Erythroblast (primary cell): ENCODE data around the gene TPR.
"Not testable (repeated sequence)": the region's sequence is repeated elsewhere in the genome, so short reads cannot be mapped to it uniquely, and the experiment has no call there.

Experiments used
- DNase-seq, 2 experiments: peaks; one replicate each; lab custom pipeline; 2025; lab: John Stamatoyannopoulos, UW
- GATA1 ChIP-seq: IDR thresholded peaks from 2 replicates; pipeline ENCODE4 v1.6.1; 2011; ENCODE audit warnings: low read depth, mild to moderate bottlenecking, control low read depth, low read length, moderate library complexity
- POLR2A ChIP-seq: IDR thresholded peaks from 2 replicates; pipeline ENCODE4 v1.6.1; 2011; ENCODE audit warnings: mild to moderate bottlenecking, low read length

The TPR gene

GRCh38 chr1:186386725-186387383, 11.8 kb upstream of the TPR start:
- no peak for DNase-seq
- TF ChIP-seq GATA1 (no peak), POLR2A (no peak)

DNA sequence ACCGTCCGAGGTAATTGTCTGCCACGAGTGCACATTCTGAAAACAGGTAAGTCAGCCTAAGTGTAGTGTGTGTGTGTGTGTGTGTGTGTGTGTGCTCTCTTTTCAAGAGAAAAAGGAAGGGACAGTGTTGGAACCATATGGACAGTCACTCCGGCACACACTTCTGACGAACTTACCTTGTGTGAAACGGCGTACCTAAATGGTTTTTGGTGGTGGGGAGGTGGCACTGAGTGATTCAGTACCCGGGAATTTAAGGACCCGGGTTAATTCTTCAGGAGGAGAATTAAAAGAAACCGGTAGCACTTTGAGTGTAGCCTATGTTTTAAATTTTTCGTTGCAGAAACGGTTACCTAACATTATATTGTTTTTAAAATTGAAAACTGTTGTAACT, 871 bp upstream of the TPR start:
- no peak for DNase-seq
- TF ChIP-seq POLR2A (no peak), GATA1 (no peak)

- DNase-seq = peak; percentile 72 to 79
- TF ChIP-seq GATA1 = no peak
- no peak for TF ChIP-seq POLR2A
Measured at GRCh38 chr1:186374303-186375151, 526 bp downstream of the TPR start.

DNA sequence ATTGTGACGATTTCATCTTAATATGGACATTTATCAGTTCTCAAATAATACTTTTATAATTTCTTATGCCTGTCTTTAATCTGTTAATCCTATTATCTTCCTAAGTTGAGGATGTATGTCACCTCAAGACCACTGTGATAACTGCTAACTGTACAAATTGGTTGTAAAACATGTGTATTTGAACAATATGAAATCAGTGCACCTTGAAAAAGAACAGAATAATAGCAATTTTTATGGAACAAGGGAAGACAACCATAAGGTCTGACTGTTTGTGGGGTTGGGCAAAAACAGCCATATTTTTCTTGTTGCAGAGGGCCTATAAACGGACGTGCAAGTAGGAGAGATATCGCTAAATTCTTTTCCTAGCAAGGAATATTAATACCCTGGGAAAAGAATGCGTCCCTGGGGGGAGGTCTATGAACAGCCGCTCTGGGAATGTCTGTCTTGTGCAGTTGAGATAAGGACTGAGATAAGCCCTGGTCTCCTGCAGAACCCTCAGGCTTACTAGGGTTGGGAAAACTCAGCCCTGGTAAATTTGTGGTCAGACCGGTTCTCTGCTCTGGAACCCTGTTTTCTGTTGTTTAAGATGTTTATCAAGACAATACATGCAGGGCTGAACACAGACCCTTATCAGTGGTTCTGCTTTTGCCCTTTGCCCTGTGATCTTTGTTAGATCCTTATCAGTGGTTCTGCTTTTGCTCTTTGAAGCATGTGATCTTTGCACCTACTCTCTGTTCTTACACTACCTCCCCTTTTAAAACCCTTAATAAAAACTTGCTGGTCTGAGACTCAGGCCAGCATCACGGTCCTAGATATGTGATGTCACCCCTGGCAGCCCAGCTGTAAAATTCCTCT, 27.0 kb downstream of the TPR start:
- not testable (repeated sequence) for DNase-seq

GRCh38 chr1:186340772-186341171, 34.3 kb downstream of the TPR start:
- TF ChIP-seq POLR2A (no peak), GATA1 (no peak)
- no peak for DNase-seq

- no peak for DNase-seq
- TF ChIP-seq GATA1 (no peak), POLR2A (no peak)
Measured at GRCh38 chr1:186337554-186337953, 37.5 kb downstream of the TPR start.

GRCh38 chr1:186330758-186331157, 44.3 kb downstream of the TPR start:
- TF ChIP-seq POLR2A (no peak), GATA1 (no peak)
- DNase-seq = peak in 1 of 2 experiments; percentile 20

GRCh38 chr1:186327331-186327730, 47.7 kb downstream of the TPR start:
- no peak for DNase-seq
- TF ChIP-seq POLR2A (no peak), GATA1 (no peak)

DNA sequence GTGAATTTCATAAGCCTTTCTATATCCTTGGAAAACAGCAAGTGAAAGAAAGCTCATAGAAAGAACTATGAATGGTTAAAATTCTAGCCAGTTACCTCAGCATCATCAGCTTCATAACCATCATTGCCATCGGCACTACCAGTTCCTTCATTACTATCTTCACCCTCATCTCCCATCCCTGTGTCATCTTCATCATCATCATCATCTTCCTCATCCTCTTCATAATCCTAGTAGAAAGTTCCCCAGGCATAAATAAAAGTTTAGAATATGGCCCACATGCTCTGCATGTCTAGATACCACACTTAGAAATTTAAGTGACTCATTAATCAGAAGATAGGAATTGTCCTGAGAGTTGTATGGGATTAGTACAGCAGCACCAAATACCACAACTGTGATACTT, 49.0 kb downstream of the TPR start:
- DNase-seq = no peak
- TF ChIP-seq GATA1 (no peak), POLR2A (no peak)

DNA sequence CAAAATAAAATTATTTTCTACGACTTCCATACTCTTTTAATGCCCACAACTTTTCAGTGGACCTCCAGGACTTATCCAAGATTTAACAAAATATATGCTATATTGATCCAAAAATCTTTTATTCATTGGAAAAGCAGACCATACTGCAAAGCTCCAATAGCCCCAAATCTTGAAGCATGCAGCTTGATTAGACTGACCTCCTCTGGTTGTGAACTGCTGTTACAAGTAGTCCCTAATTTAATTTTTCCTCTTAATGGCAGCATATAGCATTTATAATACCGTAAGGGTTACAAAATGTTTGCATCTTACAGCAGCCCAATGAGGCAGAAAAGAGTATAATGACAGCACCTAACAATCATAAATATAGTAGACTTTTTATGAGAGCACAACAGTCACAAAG, 49.8 kb downstream of the TPR start:
- TF ChIP-seq GATA1 = no peak
- no peak for TF ChIP-seq POLR2A

GRCh38 chr1:186323865-186324264, 51.2 kb downstream of the TPR start:
- DNase-seq = no peak
- TF ChIP-seq GATA1 = no peak

More for the DNA sequence above, 49.8 kb downstream of the TPR start:
- peak; percentile 22 to 51 for DNase-seq

- DNase-seq = no peak
- TF ChIP-seq GATA1 = no peak
- no peak for TF ChIP-seq POLR2A
Measured at GRCh38 chr1:186315570-186315969, 59.5 kb downstream of the TPR start.

- peak; percentile 51 to 71 for DNase-seq
- no peak for TF ChIP-seq POLR2A
- no peak for TF ChIP-seq GATA1
Measured at GRCh38 chr1:186311375-186312051, 63.5 kb downstream of the TPR start.
